ENCODE results near the gene PRH2. TPM values are rescaled to one million over a fixed set of nuclear protein-coding genes. Genes with fewer than 3 reads are reported as not detected.

The PRH2 gene
- total RNA-seq, 1 experiment from 2014 or later: not detected

- no peak for TF ChIP-seq CTCF (IDR thresholded peaks at IDR 0.05; ENCODE audit: unreplicated experiment)
- H3K27ac Mint-ChIP-seq (ENCODE audit: unreplicated experiment): no peak overlapping the region
- DNase-seq: no peak
- no peaks in the 10 kb centered on the region for H3K4me1 Mint-ChIP-seq (ENCODE audit: low read depth, unreplicated experiment)
- H3K36me3 Mint-ChIP-seq (ENCODE audit: insufficient read depth, unreplicated experiment): no peaks in the 10 kb centered on the region
- H3K4me3 Mint-ChIP-seq (ENCODE audit: low read depth, unreplicated experiment): no peak overlapping the region
- BruUV-seq (replicated peaks): no TSS peak
- H3K27me3 Mint-ChIP-seq (ENCODE audit: unreplicated experiment): no peaks in the 10 kb centered on the region
- H3K9me3 Mint-ChIP-seq (ENCODE audit: low read depth, unreplicated experiment): no peaks in the 10 kb centered on the region
- intact Hi-C loops (cut with micrococcal nuclease; ENCODE audit: unreplicated experiment): no loop called here
- CTCF ChIA-PET: no interaction called here
Observed at GRCh38 chr12:10966314-10966713, 37.3 kb downstream of the PRH2 start.

GRCh38 chr12:10967409-10967808 lies 38.4 kb downstream of the PRH2 start:
- intact Hi-C loops (cut with micrococcal nuclease; ENCODE audit: unreplicated experiment): no loop called here
- no peaks in the 10 kb centered on the region for H3K36me3 Mint-ChIP-seq (ENCODE audit: insufficient read depth, unreplicated experiment)
- H3K27me3 Mint-ChIP-seq (ENCODE audit: unreplicated experiment): no peaks in the 10 kb centered on the region
- no peak overlapping the region for H3K27ac Mint-ChIP-seq (ENCODE audit: unreplicated experiment)
- no peak for TF ChIP-seq CTCF (IDR thresholded peaks at IDR 0.05; ENCODE audit: unreplicated experiment)
- DNase-seq: no peak
- CTCF ChIA-PET: no interaction called here
- no TSS peak for BruUV-seq (replicated peaks)
- H3K4me3 Mint-ChIP-seq (ENCODE audit: low read depth, unreplicated experiment): no peak overlapping the region
- no peaks in the 10 kb centered on the region for H3K9me3 Mint-ChIP-seq (ENCODE audit: low read depth, unreplicated experiment)
- no peaks in the 10 kb centered on the region for H3K4me1 Mint-ChIP-seq (ENCODE audit: low read depth, unreplicated experiment)

- no peak overlapping the region for H3K4me3 Mint-ChIP-seq (ENCODE audit: low read depth, unreplicated experiment)
- CTCF ChIA-PET: no interaction called here
- no peaks in the 10 kb centered on the region for H3K9me3 Mint-ChIP-seq (ENCODE audit: low read depth, unreplicated experiment)
- H3K36me3 Mint-ChIP-seq (ENCODE audit: insufficient read depth, unreplicated experiment): no peaks in the 10 kb centered on the region
- no peaks in the 10 kb centered on the region for H3K27me3 Mint-ChIP-seq (ENCODE audit: unreplicated experiment)
- no peaks in the 10 kb centered on the region for H3K4me1 Mint-ChIP-seq (ENCODE audit: low read depth, unreplicated experiment)
- intact Hi-C loops (cut with micrococcal nuclease; ENCODE audit: unreplicated experiment): no loop called here
- no peak for TF ChIP-seq CTCF (IDR thresholded peaks at IDR 0.05; ENCODE audit: unreplicated experiment)
- BruUV-seq (replicated peaks): no TSS peak
- no peak overlapping the region for H3K27ac Mint-ChIP-seq (ENCODE audit: unreplicated experiment)
- no peak for DNase-seq
Observed at GRCh38 chr12:10968765-10969456, 39.9 kb downstream of the PRH2 start.

- CTCF ChIA-PET: no interaction called here
- H3K9me3 Mint-ChIP-seq (ENCODE audit: low read depth, unreplicated experiment): no peaks in the 10 kb centered on the region
Observed at GRCh38 chr12:10974965-10975364, 45.9 kb downstream of the PRH2 start.

More at GRCh38 chr12:10974965-10975364, 45.9 kb downstream of the PRH2 start:
- Mint-ChIP-seq H3K4me3 (ENCODE audit: low read depth, unreplicated experiment) (no peak overlapping the region), H3K27ac (ENCODE audit: unreplicated experiment) (no peak overlapping the region), H3K27me3 (ENCODE audit: unreplicated experiment) (no peaks in the 10 kb centered on the region), H3K36me3 (ENCODE audit: insufficient read depth, unreplicated experiment) (no peaks in the 10 kb centered on the region), H3K4me1 (ENCODE audit: low read depth, unreplicated experiment) (no peaks in the 10 kb centered on the region)
- no TSS peak for BruUV-seq (replicated peaks)
- intact Hi-C loops (cut with micrococcal nuclease; ENCODE audit: unreplicated experiment): no loop called here
- TF ChIP-seq CTCF (IDR thresholded peaks at IDR 0.05; ENCODE audit: unreplicated experiment): no peak
- no peak for DNase-seq

Measured in Calu3 (cell line).